Fibroblast of lung (primary cell): Measurements from ENCODE around the gene CNTN4.

Experiments
- CTCF ChIP-seq, 2 donors: IDR thresholded peaks in 1 of 2; conservative IDR thresholded peaks in 1 of 2; 1 replicate in 1 of 2; 2 replicates in 1 of 2; pipeline ENCODE4 v1.5.1; 2011 to 2012; ENCODE audit warnings: low read length in 2 of 2, control low read depth in 1 of 2, inconsistent platforms in 1 of 2, low read depth in 1 of 2, mild to moderate bottlenecking in 1 of 2
- EZH2 ChIP-seq: IDR thresholded peaks from 2 replicates; pipeline ENCODE4 v1.5.1; 2012; ENCODE audit warnings: low read length, control low read depth, mild to moderate bottlenecking; ENCODE audit errors: missing control alignments

- no peak for TF ChIP-seq EZH2
- no peak for TF ChIP-seq CTCF (conservative IDR thresholded peaks at IDR 0.05 in 1 of 2, IDR thresholded peaks at IDR 0.05 in 1 of 2; ENCODE audit: low read depth in 1 of 2, low read length in 2 of 2)
Measured at GRCh38 chr3:2517500-2518172, 419.0 kb downstream of the CNTN4 start.
